ENCODE data around the gene PPP2R2C.

Gene PPP2R2C

GRCh38 chr4:6290256-6290655, 182.2 kb downstream of the PPP2R2C start:
- in situ Hi-C loops (cut with HindIII; ENCODE audit: low sequenced_read_pairs) = no loop called here
- no peak for DNase-seq (ENCODE audit: low read depth, low spot score)
- TF ChIP-seq CTCF (IDR thresholded peaks at IDR 0.05; ENCODE audit: low read depth, low read length) = no peak
- no peak overlapping the region for H3K4me3 ChIP-seq (ENCODE audit: low read depth, low read length)

GRCh38 chr4:6288871-6289270, 183.5 kb downstream of the PPP2R2C start:
- no peak for DNase-seq (ENCODE audit: low read depth, low spot score)
- no peak overlapping the region for H3K4me3 ChIP-seq (ENCODE audit: low read depth, low read length)
- in situ Hi-C loops (cut with HindIII; ENCODE audit: low sequenced_read_pairs) = no loop called here
- no peak for TF ChIP-seq CTCF (IDR thresholded peaks at IDR 0.05; ENCODE audit: low read depth, low read length)

GRCh38 chr4:6288342-6288741, 184.1 kb downstream of the PPP2R2C start:
- DNase-seq (ENCODE audit: low read depth, low spot score) = no peak
- in situ Hi-C loops (cut with HindIII; ENCODE audit: low sequenced_read_pairs) = no loop called here
- no peak overlapping the region for H3K4me3 ChIP-seq (ENCODE audit: low read depth, low read length)
- TF ChIP-seq CTCF (IDR thresholded peaks at IDR 0.05; ENCODE audit: low read depth, low read length) = no peak

- in situ Hi-C loops (cut with HindIII; ENCODE audit: low sequenced_read_pairs) = no loop called here
Observed at GRCh38 chr4:6287017-6287788, 185.2 kb downstream of the PPP2R2C start.

GRCh38 chr4:6283282-6283681, 189.1 kb downstream of the PPP2R2C start:
- no peak for DNase-seq (ENCODE audit: low read depth, low spot score)
- H3K4me3 ChIP-seq (ENCODE audit: low read depth, low read length) = no peak overlapping the region
- no peak for TF ChIP-seq CTCF (IDR thresholded peaks at IDR 0.05; ENCODE audit: low read depth, low read length)
- in situ Hi-C loops (cut with HindIII; ENCODE audit: low sequenced_read_pairs) = no loop called here

More at GRCh38 chr4:6287017-6287788, 185.2 kb downstream of the PPP2R2C start:
- DNase-seq (ENCODE audit: low read depth, low spot score) = no peak
- TF ChIP-seq CTCF (IDR thresholded peaks at IDR 0.05; ENCODE audit: low read depth, low read length) = no peak
- no peak overlapping the region for H3K4me3 ChIP-seq (ENCODE audit: low read depth, low read length)

GRCh38 chr4:6282314-6282771, 190.1 kb downstream of the PPP2R2C start:
- TF ChIP-seq CTCF (IDR thresholded peaks at IDR 0.05; ENCODE audit: low read depth, low read length) = no peak
- DNase-seq (ENCODE audit: low read depth, low spot score) = peak; percentile 9
- H3K4me3 ChIP-seq (ENCODE audit: low read depth, low read length) = no peak overlapping the region
- in situ Hi-C loops (cut with HindIII; ENCODE audit: low sequenced_read_pairs) = no loop called here

All from astrocyte of the spinal cord (primary cell).